OCI-LY7 (cell line): Measurements from ENCODE around the gene ABCA8. TPM values are rescaled to one million over a fixed set of nuclear protein-coding genes. Genes with fewer than 3 reads are reported as not detected.

ENCODE experiments used
- BruUV-seq: library from RNA; stranded (reverse); fragments of 400-500 nt; replicated peaks from 2 replicates; lab custom pipeline; 2021; lab: Mats Ljungman, UMichigan
- CTCF ChIA-PET: fragments of 300-600 bp; sonication (Branson Sonifier 250); formaldehyde crosslinking; loops from one replicate; lab custom pipeline; 2022; ENCODE audit warnings: antibody characterized with exemption; ENCODE audit not compliant: unreplicated experiment; lab: Charles Lee
- POLR2A ChIA-PET: fragments of 300-600 bp; sonication (Branson Sonifier 250); formaldehyde crosslinking; loops from one replicate; lab custom pipeline; 2022; ENCODE audit warnings: antibody characterized with exemption; lab: Charles Lee
- DNase-seq: peaks from one replicate; pipeline ENCODE4 v3.0.0-alpha.2; 2015; ENCODE audit warnings: low spot score
- H2AFZ ChIP-seq: fragments of 200-600 bp; sonication (generic), shearing (Covaris generic); 2 replicates; pipeline ENCODE4 v1.6.1; 2014; ENCODE audit warnings: mild to moderate bottlenecking, antibody characterized with exemption, low read length, moderate library complexity
- H3K27ac ChIP-seq: fragments of 200-600 bp; sonication (generic); 2 replicates; pipeline ENCODE4 v1.5.1; 2014; ENCODE audit warnings: mixed run types, low read depth, mild to moderate bottlenecking, moderate library complexity, low read length, inconsistent platforms; ENCODE audit not compliant: poor library complexity, severe bottlenecking
- H3K36me3 ChIP-seq: fragments of 200-600 bp; sonication (generic); 2 replicates; pipeline ENCODE4 v1.6.1; 2014; ENCODE audit warnings: mild to moderate bottlenecking, antibody characterized with exemption, low read length, moderate library complexity, mixed read lengths; ENCODE audit not compliant: insufficient read depth
- H3K4me1 ChIP-seq: fragments of 200-600 bp; sonication (generic); 2 replicates; pipeline ENCODE4 v1.5.1; 2014; ENCODE audit warnings: mild to moderate bottlenecking, low read length; ENCODE audit not compliant: insufficient read depth, poor library complexity, severe bottlenecking
- H3K4me2 ChIP-seq: fragments of 200-600 bp; sonication (generic); 2 replicates; pipeline ENCODE4 v1.6.1; 2014; ENCODE audit warnings: mild to moderate bottlenecking, low read length
- H3K4me3 ChIP-seq: fragments of 200-600 bp; sonication (generic); 2 replicates; pipeline ENCODE4 v1.5.1; 2014; ENCODE audit warnings: mild to moderate bottlenecking, low read depth, low read length; ENCODE audit not compliant: poor library complexity, severe bottlenecking
- H3K79me2 ChIP-seq: fragments of 200-600 bp; sonication (generic); 2 replicates; pipeline ENCODE4 v1.6.1; 2016; ENCODE audit warnings: low read depth, mild to moderate bottlenecking, low read length, moderate library complexity, mixed read lengths; ENCODE audit not compliant: insufficient read depth
- H3K9me2 ChIP-seq: fragments of 200-600 bp; sonication (generic); 2 replicates; pipeline ENCODE4 v1.6.1; 2016; ENCODE audit warnings: mild to moderate bottlenecking, low read length, mixed read lengths; ENCODE audit not compliant: insufficient read depth
- H3K9me3 ChIP-seq: fragments of 200-600 bp; sonication (generic); 2 replicates; pipeline ENCODE4 v1.6.1; 2014; ENCODE audit warnings: mild to moderate bottlenecking, mixed run types, low read length, mixed read lengths
- H4K20me1 ChIP-seq: fragments of 200-600 bp; sonication (generic); 2 replicates; pipeline ENCODE4 v1.6.1; 2014; ENCODE audit warnings: mild to moderate bottlenecking, antibody characterized with exemption, low read length, moderate library complexity, mixed read lengths; ENCODE audit not compliant: insufficient read depth
- CTCF ChIP-seq: fragments of 200-600 bp; sonication (generic); conservative IDR thresholded peaks from 2 replicates; pipeline ENCODE4 v1.5.1; 2014; ENCODE audit warnings: mild to moderate bottlenecking, antibody characterized with exemption, low read length, moderate library complexity, mixed read lengths
- EZH2phosphoT487 ChIP-seq: fragments of 200-600 bp; sonication (generic); IDR thresholded peaks from 2 replicates; pipeline ENCODE4 v1.6.1; 2018; ENCODE audit warnings: low read depth, borderline replicate concordance, mild to moderate bottlenecking, mixed run types, antibody characterized with exemption, low read length, moderate library complexity, mixed read lengths
- intact Hi-C: fragments of 100-400 bp; cut with micrococcal nuclease; formaldehyde crosslinking; loops from one replicate; pipeline ENCODE4 v1.10.0; 2022; ENCODE audit not compliant: unreplicated experiment
- total RNA-seq, 2 experiments: library from RNA; depleted of rRNA in 1 of 2; stranded (reverse); fragments of >200 nt in 1 of 2; shearing (Covaris generic) in 1 of 2; gene quantifications; 2 replicates each; pipeline ENCODE4 v1.2.3, GENCODE V29; 2014 to 2022

ABCA8 gene
- total RNA-seq, 2 experiments from 2014 or later = not detected

- Histone ChIP-seq H3K79me2 (no peaks in the 10 kb centered on the region), H3K4me2 (no peak overlapping the region), H3K4me3 (no peak overlapping the region), H2AFZ (no peak overlapping the region), H3K36me3 (no peaks in the 10 kb centered on the region), H3K27ac (no peak overlapping the region), H3K9me2 (no peaks in the 10 kb centered on the region), H4K20me1 (no peaks in the 10 kb centered on the region), H3K4me1 (no peaks in the 10 kb centered on the region), H3K9me3 (no peaks in the 10 kb centered on the region)
- ChIA-PET CTCF (no interaction called here), POLR2A (no interaction called here)
- no peak for TF ChIP-seq CTCF
- TF ChIP-seq EZH2phosphoT487 = no peak
- intact Hi-C loops = no loop called here
- DNase-seq = no peak
- BruUV-seq = no TSS peak
Measured at GRCh38 chr17:68847711-68848110, 107.5 kb downstream of the ABCA8 start.

GRCh38 chr17:68843522-68843921, 111.7 kb downstream of the ABCA8 start:
- TF ChIP-seq EZH2phosphoT487 (no peak), CTCF (no peak)
- no peaks in the 10 kb centered on the region for H3K4me1 ChIP-seq
- no peaks in the 10 kb centered on the region for H3K36me3 ChIP-seq
- no peaks in the 10 kb centered on the region for H3K9me3 ChIP-seq
- intact Hi-C loops = no loop called here
- H3K4me3 ChIP-seq = no peak overlapping the region
- BruUV-seq = no TSS peak
- no peaks in the 10 kb centered on the region for H3K79me2 ChIP-seq
- no peak for DNase-seq
- POLR2A ChIA-PET = interaction anchor here (0.6 to 1.8 kb wide), 5 partner anchors 11 to 282 kb away, joined by 3 to 8 read pairs (median 3); no protein-coding TSS in a partner anchor
- H4K20me1 ChIP-seq = no peaks in the 10 kb centered on the region
- no peak overlapping the region for H2AFZ ChIP-seq
- H3K9me2 ChIP-seq = no peaks in the 10 kb centered on the region
- CTCF ChIA-PET = no interaction called here
- H3K4me2 ChIP-seq = no peak overlapping the region
- H3K27ac ChIP-seq = no peak overlapping the region

GRCh38 chr17:68840073-68840472, 115.1 kb downstream of the ABCA8 start:
- Histone ChIP-seq H3K27ac (no peak overlapping the region), H2AFZ (no peak overlapping the region), H3K79me2 (no peaks in the 10 kb centered on the region), H3K36me3 (no peaks in the 10 kb centered on the region), H3K9me2 (no peaks in the 10 kb centered on the region), H3K4me3 (no peak overlapping the region), H3K4me2 (no peak overlapping the region), H4K20me1 (no peaks in the 10 kb centered on the region), H3K4me1 (no peaks in the 10 kb centered on the region), H3K9me3 (no peaks in the 10 kb centered on the region)
- no peak for DNase-seq
- CTCF ChIA-PET = no interaction called here
- TF ChIP-seq EZH2phosphoT487 = no peak
- intact Hi-C loops = no loop called here
- POLR2A ChIA-PET = interaction anchor here (0.7 kb wide), 1 partner anchor 176 kb away, joined by 3 read pairs; no protein-coding TSS in a partner anchor
- no TSS peak for BruUV-seq
